ENCODE results near the gene ELK4.

Gene ELK4

GRCh38 chr1:205610901-205611466 lies 20.8 kb downstream of the ELK4 start:
- no peak for TF ChIP-seq CTCF (IDR thresholded peaks at IDR 0.05; ENCODE audit: low read depth, low read length)
- no peak overlapping the region for H3K4me3 ChIP-seq (replicated peaks in 1 of 2; ENCODE audit: low read depth in 2 of 2, low read length in 2 of 2)

GRCh38 chr1:205610036-205610435 lies 21.8 kb downstream of the ELK4 start:
- no peak for TF ChIP-seq CTCF (IDR thresholded peaks at IDR 0.05; ENCODE audit: low read depth, low read length)
- no peak overlapping the region for H3K4me3 ChIP-seq (replicated peaks in 1 of 2; ENCODE audit: low read depth in 2 of 2, low read length in 2 of 2)
- DNase-seq (ENCODE audit: low read depth in 2 of 2), result peak; percentile 44 to 61

More at GRCh38 chr1:205610901-205611466, 20.8 kb downstream of the ELK4 start:
- DNase-seq (ENCODE audit: low read depth in 2 of 2), result no peak

GRCh38 chr1:205604825-205605505 lies 26.8 kb downstream of the ELK4 start:
- no peak for TF ChIP-seq CTCF (IDR thresholded peaks at IDR 0.05; ENCODE audit: low read depth, low read length)
- H3K4me3 ChIP-seq (replicated peaks in 1 of 2; ENCODE audit: low read depth in 2 of 2, low read length in 2 of 2), result no peak overlapping the region
- no peak for DNase-seq (ENCODE audit: low read depth in 2 of 2)

- no peak overlapping the region for H3K4me3 ChIP-seq (replicated peaks in 1 of 2; ENCODE audit: low read depth in 2 of 2, low read length in 2 of 2)
- TF ChIP-seq CTCF (IDR thresholded peaks at IDR 0.05; ENCODE audit: low read depth, low read length), result no peak
- no peak for DNase-seq (ENCODE audit: low read depth in 2 of 2)
Observed at GRCh38 chr1:205604059-205604458, 27.8 kb downstream of the ELK4 start.

- no peak overlapping the region for H3K4me3 ChIP-seq (replicated peaks in 1 of 2; ENCODE audit: low read depth in 2 of 2, low read length in 2 of 2)
- no peak for DNase-seq (ENCODE audit: low read depth in 2 of 2)
- TF ChIP-seq CTCF (IDR thresholded peaks at IDR 0.05; ENCODE audit: low read depth, low read length), result no peak
Observed at GRCh38 chr1:205601205-205601604, 30.6 kb downstream of the ELK4 start.

GRCh38 chr1:205600085-205600484 lies 31.7 kb downstream of the ELK4 start:
- H3K4me3 ChIP-seq (replicated peaks in 1 of 2; ENCODE audit: low read depth in 2 of 2, low read length in 2 of 2), result no peak overlapping the region
- peak; percentile 41 for TF ChIP-seq CTCF (IDR thresholded peaks at IDR 0.05; ENCODE audit: low read depth, low read length)
- peak; percentile 70 to 73 for DNase-seq (ENCODE audit: low read depth in 2 of 2)

Data from cardiac fibroblast (primary cell).